ENCODE data around the gene CDH4. TPM values are rescaled to one million over a fixed set of nuclear protein-coding genes. Genes with fewer than 3 reads are reported as not detected.

Gene CDH4
- total RNA-seq, 1 donor from 2014 or later = 8.9 TPM

DNA sequence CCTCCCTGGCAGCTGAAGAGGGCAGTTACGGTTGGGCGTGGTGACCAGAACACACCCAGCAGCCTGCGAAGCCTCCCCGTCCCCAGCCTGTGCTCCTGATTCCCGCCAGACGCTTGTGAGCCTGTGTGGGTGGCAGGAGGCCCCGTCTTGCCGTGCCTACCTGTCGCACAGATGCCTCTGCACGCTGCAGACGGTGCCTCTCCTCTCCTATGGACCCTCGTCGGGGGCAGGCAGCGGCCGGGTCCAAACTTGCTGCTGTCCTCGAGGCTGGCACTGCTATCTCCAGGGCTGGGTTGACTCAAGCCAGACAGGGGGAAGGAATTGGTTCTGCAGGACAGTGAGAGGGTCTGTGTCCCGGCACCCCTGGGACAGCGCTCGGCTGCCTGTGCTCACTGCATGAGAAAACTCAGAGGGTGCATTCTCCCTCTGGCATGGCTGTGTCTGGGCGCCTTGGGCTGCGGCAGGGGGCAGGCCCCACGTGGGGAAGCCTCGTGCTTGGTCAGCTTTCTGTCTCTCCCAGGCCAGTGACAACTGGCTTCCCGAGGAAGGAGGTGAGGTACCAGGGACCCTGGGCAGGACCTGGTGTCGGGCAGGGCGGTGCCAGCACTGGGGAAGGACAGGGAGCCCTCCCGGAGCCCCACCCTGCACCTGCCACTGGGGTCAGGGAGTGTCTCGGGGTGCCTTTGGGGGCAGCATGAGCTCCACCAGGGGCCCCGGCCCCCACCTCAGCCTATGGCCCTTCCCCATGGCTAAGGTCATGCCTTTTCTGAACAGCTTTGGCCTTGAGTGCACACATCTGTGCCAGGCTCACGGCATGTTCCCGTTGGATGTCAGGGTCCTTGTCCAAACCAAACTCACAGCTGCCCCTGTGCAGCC, 686.1 kb downstream of the CDH4 start:
- Mint-ChIP-seq H3K27me3 (ENCODE audit: low read depth) (no peaks in the 10 kb centered on the region), H3K4me1 (no peaks in the 10 kb centered on the region), H3K9me3 (no peaks in the 10 kb centered on the region), H3K4me3 (no peak overlapping the region), H3K27ac (ENCODE audit: unreplicated experiment) (no peak overlapping the region), H3K36me3 (ENCODE audit: low read depth) (peaks cover 2% of the 10 kb centered on the region)
- no peak for DNase-seq (ENCODE audit: low read depth, low spot score)
- TF ChIP-seq, protein P1, sequence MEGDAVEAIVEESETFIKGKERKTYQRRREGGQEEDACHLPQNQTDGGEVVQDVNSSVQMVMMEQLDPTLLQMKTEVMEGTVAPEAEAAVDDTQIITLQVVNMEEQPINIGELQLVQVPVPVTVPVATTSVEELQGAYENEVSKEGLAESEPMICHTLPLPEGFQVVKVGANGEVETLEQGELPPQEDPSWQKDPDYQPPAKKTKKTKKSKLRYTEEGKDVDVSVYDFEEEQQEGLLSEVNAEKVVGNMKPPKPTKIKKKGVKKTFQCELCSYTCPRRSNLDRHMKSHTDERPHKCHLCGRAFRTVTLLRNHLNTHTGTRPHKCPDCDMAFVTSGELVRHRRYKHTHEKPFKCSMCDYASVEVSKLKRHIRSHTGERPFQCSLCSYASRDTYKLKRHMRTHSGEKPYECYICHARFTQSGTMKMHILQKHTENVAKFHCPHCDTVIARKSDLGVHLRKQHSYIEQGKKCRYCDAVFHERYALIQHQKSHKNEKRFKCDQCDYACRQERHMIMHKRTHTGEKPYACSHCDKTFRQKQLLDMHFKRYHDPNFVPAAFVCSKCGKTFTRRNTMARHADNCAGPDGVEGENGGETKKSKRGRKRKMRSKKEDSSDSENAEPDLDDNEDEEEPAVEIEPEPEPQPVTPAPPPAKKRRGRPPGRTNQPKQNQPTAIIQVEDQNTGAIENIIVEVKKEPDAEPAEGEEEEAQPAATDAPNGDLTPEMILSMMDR (conservative IDR thresholded peaks at IDR 0.05) = no peak

DNA sequence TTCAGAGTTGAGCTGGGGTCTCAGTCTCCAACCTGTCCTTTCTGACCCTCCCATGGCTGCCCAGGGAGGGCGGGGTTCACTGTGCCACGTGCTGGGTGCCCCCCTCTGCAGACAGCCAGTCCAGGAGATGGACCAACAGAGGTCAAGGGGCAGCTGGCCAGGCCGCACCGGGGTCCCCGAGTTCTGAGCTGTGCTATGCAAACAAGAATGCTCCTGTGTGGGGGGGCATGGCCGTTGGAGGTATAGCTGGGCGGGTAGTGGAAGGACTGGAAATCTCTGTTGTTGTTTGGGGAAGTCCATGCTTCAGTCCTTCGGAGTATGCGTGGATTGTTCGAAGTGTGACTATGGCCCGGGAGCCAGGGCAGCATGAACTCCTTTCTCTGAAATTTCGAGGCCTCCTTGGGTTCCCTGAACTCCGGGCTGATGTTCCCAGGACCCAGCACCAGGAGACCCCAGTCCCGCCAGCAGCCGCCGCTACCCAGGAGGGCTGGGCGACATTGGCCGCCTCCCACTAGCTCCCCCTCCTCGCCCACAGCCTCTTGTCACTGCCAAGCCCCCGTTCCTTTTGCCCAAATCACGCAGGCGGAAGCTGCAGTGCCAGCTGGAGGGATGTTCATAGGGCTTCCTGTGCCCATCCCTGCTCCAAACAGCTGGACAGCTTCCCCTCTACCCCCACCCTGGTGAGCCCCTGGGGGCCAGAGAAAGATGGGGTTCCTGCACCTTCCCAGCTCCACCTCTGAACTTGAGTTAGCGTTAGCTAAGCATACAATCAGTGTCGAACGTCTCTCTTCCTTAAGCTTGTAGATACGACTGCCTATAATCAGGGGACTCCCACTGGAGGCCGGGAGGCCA, 687.0 kb downstream of the CDH4 start:
- Mint-ChIP-seq H3K27ac (ENCODE audit: unreplicated experiment) (no peak overlapping the region), H3K4me3 (no peak overlapping the region), H3K36me3 (ENCODE audit: low read depth) (peaks cover 2% of the 10 kb centered on the region), H3K9me3 (no peaks in the 10 kb centered on the region), H3K27me3 (ENCODE audit: low read depth) (no peaks in the 10 kb centered on the region), H3K4me1 (no peaks in the 10 kb centered on the region)
- TF ChIP-seq, protein P1 (conservative IDR thresholded peaks at IDR 0.05) = no peak
- no peak for DNase-seq (ENCODE audit: low read depth, low spot score)

DNA sequence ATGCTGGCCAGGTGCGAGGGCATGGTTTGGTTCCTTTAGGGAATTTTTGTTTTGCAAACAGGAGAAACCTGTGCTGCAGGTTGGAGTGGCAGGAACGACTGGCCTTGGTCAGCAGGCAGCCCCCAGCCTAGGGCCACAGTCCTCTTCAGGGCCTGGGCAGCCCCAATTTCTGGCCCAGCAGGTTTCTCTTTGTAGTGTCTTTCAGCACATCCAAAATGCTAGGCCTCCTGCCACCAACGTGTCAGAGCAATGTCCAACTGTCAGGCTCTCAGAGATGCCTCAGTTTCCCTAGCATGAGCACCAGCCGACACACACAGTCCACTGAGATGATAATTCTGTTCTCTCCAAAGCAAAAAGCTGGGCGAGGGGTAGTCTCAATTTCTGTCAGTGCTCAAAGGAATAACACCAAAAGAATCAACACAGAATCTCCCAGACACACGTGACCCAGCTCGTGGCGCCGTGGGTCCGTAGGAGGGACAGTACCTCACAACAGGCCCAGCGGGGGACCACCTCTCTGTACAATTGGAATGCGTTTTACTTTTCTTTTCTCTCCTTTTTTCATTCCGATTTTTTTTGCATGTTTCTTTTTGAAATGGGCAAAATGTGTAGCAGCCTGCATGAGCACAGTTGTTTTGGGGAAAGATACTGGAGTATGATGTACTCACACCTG, 687.8 kb downstream of the CDH4 start:
- Mint-ChIP-seq H3K4me1 (no peaks in the 10 kb centered on the region), H3K9me3 (no peaks in the 10 kb centered on the region), H3K27me3 (ENCODE audit: low read depth) (no peaks in the 10 kb centered on the region), H3K4me3 (no peak overlapping the region), H3K27ac (ENCODE audit: unreplicated experiment) (no peak overlapping the region), H3K36me3 (ENCODE audit: low read depth) (peaks cover 2% of the 10 kb centered on the region)
- TF ChIP-seq, protein P1 (conservative IDR thresholded peaks at IDR 0.05) = no peak
- no peak for DNase-seq (ENCODE audit: low read depth, low spot score)

DNA sequence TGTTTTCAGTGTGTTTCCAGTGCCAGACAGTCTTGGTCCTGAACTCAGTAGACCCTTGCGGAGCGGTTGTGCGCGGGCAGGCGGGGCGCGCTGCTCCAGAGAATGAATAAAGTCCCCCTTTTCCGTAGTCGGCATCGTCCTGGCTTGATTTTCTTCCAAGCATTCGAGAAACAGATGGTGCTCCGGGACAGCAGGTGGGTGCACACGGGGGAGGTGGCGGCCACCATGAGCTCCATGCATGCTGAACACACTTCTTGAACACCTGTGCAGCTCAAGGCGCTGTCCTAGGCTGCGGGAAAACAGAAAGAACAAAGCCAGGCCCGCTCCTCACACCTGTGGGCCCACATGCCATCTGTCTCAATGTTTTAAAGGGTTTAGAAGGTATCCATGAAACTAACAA, 688.4 kb downstream of the CDH4 start:
- Mint-ChIP-seq H3K27me3 (ENCODE audit: low read depth) (no peaks in the 10 kb centered on the region), H3K9me3 (no peaks in the 10 kb centered on the region), H3K4me1 (no peaks in the 10 kb centered on the region), H3K27ac (ENCODE audit: unreplicated experiment) (no peak overlapping the region), H3K36me3 (ENCODE audit: low read depth) (no peaks in the 10 kb centered on the region), H3K4me3 (no peak overlapping the region)
- DNase-seq (ENCODE audit: low read depth, low spot score) = no peak
- TF ChIP-seq, protein P1 (conservative IDR thresholded peaks at IDR 0.05) = no peak

DNA sequence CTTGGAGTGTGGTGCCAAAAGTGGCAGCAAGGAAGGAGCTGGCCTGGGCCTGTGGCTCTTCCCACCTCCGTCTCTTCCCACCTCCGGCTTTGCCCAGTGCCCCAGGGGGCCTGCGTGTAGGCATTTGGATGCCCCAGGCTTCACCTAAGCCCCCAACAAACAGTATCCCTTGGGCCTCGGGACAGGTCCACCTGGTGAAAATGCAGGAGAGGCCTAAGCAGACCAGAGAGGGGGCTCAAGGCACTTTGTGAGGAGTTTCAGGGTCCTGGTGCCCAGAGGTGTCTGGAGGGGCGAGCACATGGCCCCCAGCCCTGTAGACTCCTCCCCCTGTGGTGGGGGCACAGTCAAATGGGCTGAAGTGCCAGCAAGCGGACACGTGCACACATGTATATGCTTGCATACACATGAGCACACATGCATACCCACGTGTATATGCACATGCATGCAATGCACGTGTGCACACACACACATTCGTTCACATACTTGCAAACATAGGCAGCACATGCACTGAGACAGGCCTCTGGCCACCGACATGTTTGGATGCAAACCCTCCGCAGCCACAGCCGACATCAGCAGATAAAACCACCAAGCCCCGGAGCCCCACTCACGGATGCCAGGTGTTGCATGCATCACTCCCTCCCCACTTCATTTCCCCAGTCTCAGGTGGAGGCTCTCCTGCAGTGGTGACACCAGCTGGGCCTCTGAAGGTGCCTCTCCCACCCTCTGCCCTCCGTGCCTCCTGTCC, 689.1 kb downstream of the CDH4 start:
- H3K36me3 Mint-ChIP-seq (ENCODE audit: low read depth) = no peaks in the 10 kb centered on the region
- H3K27me3 Mint-ChIP-seq (ENCODE audit: low read depth) = no peaks in the 10 kb centered on the region
- H3K4me3 Mint-ChIP-seq = no peak overlapping the region
- TF ChIP-seq, protein P1 (conservative IDR thresholded peaks at IDR 0.05) = no peak
- peak overlapping the region; percentile 67 for H3K27ac Mint-ChIP-seq (ENCODE audit: unreplicated experiment)
- H3K4me1 Mint-ChIP-seq = no peaks in the 10 kb centered on the region
- DNase-seq (ENCODE audit: low read depth, low spot score) = no peak
- H3K9me3 Mint-ChIP-seq = no peaks in the 10 kb centered on the region

Measured in neural crest cell (in vitro differentiated cells).